Glutamatergic neuron (in vitro differentiated cells): Measurements from ENCODE around the gene PLXND1. TPM values are rescaled to one million over a fixed set of nuclear protein-coding genes. Genes with fewer than 3 reads are reported as not detected.

Source experiments
- DNase-seq: peaks from one replicate; pipeline ENCODE4 v3.0.0; 2022
- H3K27ac Mint-ChIP-seq: one replicate; pipeline ENCODE4 v1.8.0; 2020; ENCODE audit warnings: mild to moderate bottlenecking, mixed read lengths, inconsistent platforms; ENCODE audit not compliant: unreplicated experiment
- H3K27me3 Mint-ChIP-seq: one replicate; pipeline ENCODE4 v1.8.0; 2020; ENCODE audit warnings: mild to moderate bottlenecking, moderate library complexity, mixed read lengths, inconsistent platforms; ENCODE audit not compliant: unreplicated experiment
- H3K36me3 Mint-ChIP-seq: one replicate; pipeline ENCODE4 v1.8.0; 2020; ENCODE audit warnings: mild to moderate bottlenecking, mixed read lengths, inconsistent platforms; ENCODE audit not compliant: unreplicated experiment
- H3K4me1 Mint-ChIP-seq: one replicate; pipeline ENCODE4 v1.8.0; 2020; ENCODE audit warnings: mild to moderate bottlenecking, low read depth, mixed read lengths, inconsistent platforms; ENCODE audit not compliant: unreplicated experiment
- H3K4me3 Mint-ChIP-seq: one replicate; pipeline ENCODE4 v1.8.0; 2020; ENCODE audit warnings: mild to moderate bottlenecking, mixed read lengths, inconsistent platforms; ENCODE audit not compliant: unreplicated experiment
- H3K9me3 Mint-ChIP-seq: one replicate; pipeline ENCODE4 v1.8.0; 2020; ENCODE audit warnings: mild to moderate bottlenecking, moderate library complexity, mixed read lengths, inconsistent platforms; ENCODE audit not compliant: unreplicated experiment
- CTCF ChIP-seq: fragments of 200-600 bp; sonication (generic); IDR thresholded peaks from one replicate; pipeline ENCODE4 v1.5.0; 2021; ENCODE audit not compliant: partially characterized antibody, unreplicated experiment
- total RNA-seq: library from RNA; stranded (reverse); fragmentation: NEBNext Ultra II Directional; extraction: Animal tissue kit (Norgen Biotek cat#: 25700); gene quantifications from one replicate; pipeline ENCODE4 v1.2.1, GENCODE V29; 2021; ENCODE audit not compliant: unreplicated experiment

Gene PLXND1
- total RNA-seq, 1 donor from 2014 or later, result 72.2 TPM

- H3K4me3 Mint-ChIP-seq, result no peak overlapping the region
Measured at GRCh38 chr3:129608936-129609590, 2.6 kb upstream of the PLXND1 start.

GRCh38 chr3:129608087-129608935, 1.8 kb upstream of the PLXND1 start:
- DNase-seq, result no peak
- Mint-ChIP-seq H3K9me3 (peaks cover 8% of the 10 kb centered on the region), H3K4me1 (peaks cover 3% of the 10 kb centered on the region), H3K4me3 (no peak overlapping the region), H3K27me3 (peaks cover 16% of the 10 kb centered on the region), H3K36me3 (no peaks in the 10 kb centered on the region), H3K27ac (no peak overlapping the region)
- no peak for TF ChIP-seq CTCF

More at GRCh38 chr3:129608936-129609590, 2.6 kb upstream of the PLXND1 start:
- Mint-ChIP-seq H3K27ac (no peak overlapping the region), H3K4me1 (peaks cover under 1% of the 10 kb centered on the region), H3K9me3 (peaks cover 6% of the 10 kb centered on the region), H3K27me3 (peaks cover 13% of the 10 kb centered on the region), H3K36me3 (no peaks in the 10 kb centered on the region)
- DNase-seq, result no peak
- TF ChIP-seq CTCF, result no peak

GRCh38 chr3:129607391-129608068, 1.1 kb upstream of the PLXND1 start:
- no peak for DNase-seq
- Mint-ChIP-seq H3K9me3 (peaks cover 8% of the 10 kb centered on the region), H3K4me3 (no peak overlapping the region), H3K36me3 (no peaks in the 10 kb centered on the region), H3K4me1 (peaks cover 3% of the 10 kb centered on the region), H3K27me3 (peaks cover 16% of the 10 kb centered on the region), H3K27ac (no peak overlapping the region)
- TF ChIP-seq CTCF, result no peak

- Mint-ChIP-seq H3K36me3 (no peaks in the 10 kb centered on the region), H3K27me3 (peaks cover 14% of the 10 kb centered on the region), H3K4me3 (peak overlapping the region; percentile 93), H3K27ac (peak overlapping the region; percentile 69), H3K9me3 (peaks cover 9% of the 10 kb centered on the region), H3K4me1 (peaks cover 13% of the 10 kb centered on the region)
- TF ChIP-seq CTCF, result no peak
- DNase-seq, result no peak
Measured at GRCh38 chr3:129605922-129606635, 397 bp downstream of the PLXND1 start.
